Measurements from ENCODE around the gene SGMS2. TPM values are rescaled to one million over a fixed set of nuclear protein-coding genes. Genes with fewer than 3 reads are reported as not detected.

The SGMS2 gene
- total RNA-seq, 1 experiment from 2014 or later: 0.72 TPM

DNA sequence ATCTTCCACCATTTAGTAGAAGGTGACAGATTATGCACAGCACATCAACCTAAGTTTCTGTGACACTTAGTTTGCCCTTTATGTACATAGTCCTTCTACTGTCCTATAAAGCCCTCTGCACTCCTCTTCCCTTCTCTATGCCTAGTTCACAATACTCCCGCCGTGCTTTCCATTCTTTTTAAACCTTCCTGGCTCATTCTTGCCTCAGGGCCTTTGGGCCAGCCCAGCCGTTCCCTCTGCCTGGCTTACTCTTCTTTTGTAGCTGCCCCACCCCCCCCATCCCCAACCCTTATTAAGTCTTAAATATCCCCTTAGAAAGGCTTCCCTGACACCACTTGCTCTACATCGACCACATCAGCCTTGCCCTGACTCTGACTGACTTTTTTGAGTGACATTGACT lies 33.0 kb downstream of the SGMS2 start:
- H3K27me3 Mint-ChIP-seq (ENCODE audit: low read depth): no peaks in the 10 kb centered on the region
- no peak overlapping the region for H3K27ac Mint-ChIP-seq
- no peaks in the 10 kb centered on the region for H3K9me3 Mint-ChIP-seq
- ChIA-PET CTCF (interaction anchor here (1.1 kb wide), 1 partner anchor 33 kb away, joined by 3 read pairs; the partner anchor contains the start of gene SGMS2), POLR2A (no interaction called here)
- DNase-seq (ENCODE audit: low spot score): peak; percentile 12
- H3K4me3 Mint-ChIP-seq: no peak overlapping the region
- no peaks in the 10 kb centered on the region for H3K36me3 Mint-ChIP-seq
- peaks cover 27% of the 10 kb centered on the region for H3K4me1 Mint-ChIP-seq
- TF ChIP-seq ZNF138 (CRISPR knock-in tag; conservative IDR thresholded peaks at IDR 0.05) (no peak), CREM (CRISPR knock-in tag; IDR thresholded peaks at IDR 0.05) (no peak), FOXK1 (CRISPR knock-in tag; IDR thresholded peaks at IDR 0.05) (no peak), NR2C2 (CRISPR knock-in tag; IDR thresholded peaks at IDR 0.05) (no peak), ATF1 (CRISPR knock-in tag; IDR thresholded peaks at IDR 0.05) (no peak), EMX1 (CRISPR knock-in tag; IDR thresholded peaks at IDR 0.05) (no peak), TEAD4 (CRISPR knock-in tag; IDR thresholded peaks at IDR 0.05) (no peak), CREB1 (CRISPR knock-in tag; IDR thresholded peaks at IDR 0.05) (no peak), FOXP1 (CRISPR knock-in tag; IDR thresholded peaks at IDR 0.05; ENCODE audit: borderline replicate concordance) (no peak), ZNF416 (CRISPR knock-in tag; IDR thresholded peaks at IDR 0.05) (no peak), GABPB1 (CRISPR knock-in tag; IDR thresholded peaks at IDR 0.05) (no peak), JUN (CRISPR knock-in tag; IDR thresholded peaks at IDR 0.05) (no peak), ZNF396 (CRISPR knock-in tag; IDR thresholded peaks at IDR 0.05; ENCODE audit: borderline replicate concordance) (no peak), HMGA2 (CRISPR knock-in tag; IDR thresholded peaks at IDR 0.05) (no peak)
- TF ChIP-seq, protein P1, sequence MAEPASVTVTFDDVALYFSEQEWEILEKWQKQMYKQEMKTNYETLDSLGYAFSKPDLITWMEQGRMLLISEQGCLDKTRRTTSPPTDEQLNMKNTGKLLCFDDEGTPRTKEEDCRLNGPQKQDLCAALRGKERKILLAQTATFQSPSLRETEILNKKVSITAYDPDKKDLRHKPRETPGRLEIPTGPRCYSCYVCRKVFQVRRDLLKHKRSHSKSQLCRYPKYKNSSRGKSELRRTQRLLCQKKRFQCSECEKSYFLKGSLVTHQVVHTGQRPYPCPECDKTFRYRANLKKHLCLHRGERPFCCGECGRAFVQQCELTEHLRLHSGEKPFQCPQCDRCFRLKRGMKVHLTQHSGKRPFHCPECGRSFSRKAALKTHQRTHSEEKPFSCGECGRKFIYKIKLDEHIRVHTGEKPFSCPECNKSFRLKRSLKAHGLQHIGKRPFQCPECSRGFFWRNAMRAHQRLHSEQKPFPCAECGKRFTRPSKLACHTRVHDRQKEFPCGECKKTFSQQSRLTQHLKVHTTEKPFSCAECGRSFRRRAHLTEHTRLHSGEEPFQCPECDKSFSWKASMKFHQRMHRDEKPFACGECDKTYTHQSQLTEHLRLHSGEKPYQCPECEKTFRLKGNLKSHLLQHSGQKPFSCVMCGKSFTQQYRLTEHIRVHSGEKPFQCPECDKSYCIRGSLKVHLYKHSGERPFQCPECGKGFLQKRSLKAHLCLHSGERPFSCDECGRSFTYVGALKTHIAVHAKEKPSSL (CRISPR knock-in tag; conservative IDR thresholded peaks at IDR 0.05): no peak
- TF ChIP-seq, protein P2, sequence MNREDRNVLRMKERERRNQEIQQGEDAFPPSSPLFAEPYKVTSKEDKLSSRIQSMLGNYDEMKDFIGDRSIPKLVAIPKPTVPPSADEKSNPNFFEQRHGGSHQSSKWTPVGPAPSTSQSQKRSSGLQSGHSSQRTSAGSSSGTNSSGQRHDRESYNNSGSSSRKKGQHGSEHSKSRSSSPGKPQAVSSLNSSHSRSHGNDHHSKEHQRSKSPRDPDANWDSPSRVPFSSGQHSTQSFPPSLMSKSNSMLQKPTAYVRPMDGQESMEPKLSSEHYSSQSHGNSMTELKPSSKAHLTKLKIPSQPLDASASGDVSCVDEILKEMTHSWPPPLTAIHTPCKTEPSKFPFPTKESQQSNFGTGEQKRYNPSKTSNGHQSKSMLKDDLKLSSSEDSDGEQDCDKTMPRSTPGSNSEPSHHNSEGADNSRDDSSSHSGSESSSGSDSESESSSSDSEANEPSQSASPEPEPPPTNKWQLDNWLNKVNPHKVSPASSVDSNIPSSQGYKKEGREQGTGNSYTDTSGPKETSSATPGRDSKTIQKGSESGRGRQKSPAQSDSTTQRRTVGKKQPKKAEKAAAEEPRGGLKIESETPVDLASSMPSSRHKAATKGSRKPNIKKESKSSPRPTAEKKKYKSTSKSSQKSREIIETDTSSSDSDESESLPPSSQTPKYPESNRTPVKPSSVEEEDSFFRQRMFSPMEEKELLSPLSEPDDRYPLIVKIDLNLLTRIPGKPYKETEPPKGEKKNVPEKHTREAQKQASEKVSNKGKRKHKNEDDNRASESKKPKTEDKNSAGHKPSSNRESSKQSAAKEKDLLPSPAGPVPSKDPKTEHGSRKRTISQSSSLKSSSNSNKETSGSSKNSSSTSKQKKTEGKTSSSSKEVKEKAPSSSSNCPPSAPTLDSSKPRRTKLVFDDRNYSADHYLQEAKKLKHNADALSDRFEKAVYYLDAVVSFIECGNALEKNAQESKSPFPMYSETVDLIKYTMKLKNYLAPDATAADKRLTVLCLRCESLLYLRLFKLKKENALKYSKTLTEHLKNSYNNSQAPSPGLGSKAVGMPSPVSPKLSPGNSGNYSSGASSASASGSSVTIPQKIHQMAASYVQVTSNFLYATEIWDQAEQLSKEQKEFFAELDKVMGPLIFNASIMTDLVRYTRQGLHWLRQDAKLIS (CRISPR knock-in tag; IDR thresholded peaks at IDR 0.05; ENCODE audit: borderline replicate concordance): no peak
- TF ChIP-seq, protein P3, sequence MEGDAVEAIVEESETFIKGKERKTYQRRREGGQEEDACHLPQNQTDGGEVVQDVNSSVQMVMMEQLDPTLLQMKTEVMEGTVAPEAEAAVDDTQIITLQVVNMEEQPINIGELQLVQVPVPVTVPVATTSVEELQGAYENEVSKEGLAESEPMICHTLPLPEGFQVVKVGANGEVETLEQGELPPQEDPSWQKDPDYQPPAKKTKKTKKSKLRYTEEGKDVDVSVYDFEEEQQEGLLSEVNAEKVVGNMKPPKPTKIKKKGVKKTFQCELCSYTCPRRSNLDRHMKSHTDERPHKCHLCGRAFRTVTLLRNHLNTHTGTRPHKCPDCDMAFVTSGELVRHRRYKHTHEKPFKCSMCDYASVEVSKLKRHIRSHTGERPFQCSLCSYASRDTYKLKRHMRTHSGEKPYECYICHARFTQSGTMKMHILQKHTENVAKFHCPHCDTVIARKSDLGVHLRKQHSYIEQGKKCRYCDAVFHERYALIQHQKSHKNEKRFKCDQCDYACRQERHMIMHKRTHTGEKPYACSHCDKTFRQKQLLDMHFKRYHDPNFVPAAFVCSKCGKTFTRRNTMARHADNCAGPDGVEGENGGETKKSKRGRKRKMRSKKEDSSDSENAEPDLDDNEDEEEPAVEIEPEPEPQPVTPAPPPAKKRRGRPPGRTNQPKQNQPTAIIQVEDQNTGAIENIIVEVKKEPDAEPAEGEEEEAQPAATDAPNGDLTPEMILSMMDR (IDR thresholded peaks at IDR 0.05): no peak
- TF ChIP-seq, protein P4, sequence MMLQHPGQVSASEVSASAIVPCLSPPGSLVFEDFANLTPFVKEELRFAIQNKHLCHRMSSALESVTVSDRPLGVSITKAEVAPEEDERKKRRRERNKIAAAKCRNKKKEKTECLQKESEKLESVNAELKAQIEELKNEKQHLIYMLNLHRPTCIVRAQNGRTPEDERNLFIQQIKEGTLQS (CRISPR knock-in tag; conservative IDR thresholded peaks at IDR 0.05): no peak
- peak; percentile 50 for ATAC-seq

DNA sequence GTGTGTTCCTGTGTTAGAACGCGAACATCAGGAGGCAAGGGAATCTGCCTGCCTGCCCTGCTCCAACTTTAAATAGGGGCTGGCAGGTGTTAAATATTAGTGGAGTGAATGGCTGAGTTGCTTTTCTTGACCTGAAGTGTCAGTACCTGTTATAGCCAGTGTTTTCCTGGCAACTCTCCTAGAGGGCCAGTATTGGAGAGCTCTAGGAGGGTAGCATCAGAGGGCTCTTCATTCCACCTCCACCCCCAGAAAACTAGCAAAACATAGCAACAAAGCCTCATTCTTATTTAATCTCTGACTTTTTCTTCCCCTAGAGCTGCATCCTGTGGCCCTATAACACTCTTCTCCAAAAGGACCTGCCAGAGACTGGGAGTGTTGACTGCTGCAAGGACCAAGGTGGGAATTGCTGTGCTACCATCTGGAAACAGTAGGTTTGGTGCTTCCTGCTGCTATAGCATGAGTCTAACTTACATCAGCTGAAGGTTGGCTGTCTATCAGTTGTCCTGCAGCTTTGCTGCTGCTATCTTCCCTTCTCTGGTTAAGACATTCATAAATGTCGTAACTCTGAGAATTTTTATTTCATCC lies 33.5 kb downstream of the SGMS2 start:
- Mint-ChIP-seq H3K27me3 (ENCODE audit: low read depth) (no peaks in the 10 kb centered on the region), H3K4me1 (peaks cover 31% of the 10 kb centered on the region), H3K9me3 (no peaks in the 10 kb centered on the region), H3K27ac (no peak overlapping the region), H3K4me3 (no peak overlapping the region), H3K36me3 (no peaks in the 10 kb centered on the region)
- DNase-seq (ENCODE audit: low spot score) (no peak), ATAC-seq (peak; percentile 70)
- ChIA-PET POLR2A (no interaction called here), CTCF (interaction anchor here (1.1 kb wide), 1 partner anchor 33 kb away, joined by 3 read pairs; the partner anchor contains the start of gene SGMS2)
- TF ChIP-seq, protein P5, sequence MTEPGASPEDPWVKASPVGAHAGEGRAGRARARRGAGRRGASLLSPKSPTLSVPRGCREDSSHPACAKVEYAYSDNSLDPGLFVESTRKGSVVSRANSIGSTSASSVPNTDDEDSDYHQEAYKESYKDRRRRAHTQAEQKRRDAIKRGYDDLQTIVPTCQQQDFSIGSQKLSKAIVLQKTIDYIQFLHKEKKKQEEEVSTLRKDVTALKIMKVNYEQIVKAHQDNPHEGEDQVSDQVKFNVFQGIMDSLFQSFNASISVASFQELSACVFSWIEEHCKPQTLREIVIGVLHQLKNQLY (CRISPR knock-in tag; IDR thresholded peaks at IDR 0.05): no peak
- TF ChIP-seq, protein P6, sequence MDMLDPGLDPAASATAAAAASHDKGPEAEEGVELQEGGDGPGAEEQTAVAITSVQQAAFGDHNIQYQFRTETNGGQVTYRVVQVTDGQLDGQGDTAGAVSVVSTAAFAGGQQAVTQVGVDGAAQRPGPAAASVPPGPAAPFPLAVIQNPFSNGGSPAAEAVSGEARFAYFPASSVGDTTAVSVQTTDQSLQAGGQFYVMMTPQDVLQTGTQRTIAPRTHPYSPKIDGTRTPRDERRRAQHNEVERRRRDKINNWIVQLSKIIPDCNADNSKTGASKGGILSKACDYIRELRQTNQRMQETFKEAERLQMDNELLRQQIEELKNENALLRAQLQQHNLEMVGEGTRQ (CRISPR knock-in tag; IDR thresholded peaks at IDR 0.05): no peak
- TF ChIP-seq NFE2L1 (CRISPR knock-in tag; IDR thresholded peaks at IDR 0.05): no peak
- TF ChIP-seq NR1H2 (CRISPR knock-in tag; IDR thresholded peaks at IDR 0.05): no peak
- TF ChIP-seq, protein P7, sequence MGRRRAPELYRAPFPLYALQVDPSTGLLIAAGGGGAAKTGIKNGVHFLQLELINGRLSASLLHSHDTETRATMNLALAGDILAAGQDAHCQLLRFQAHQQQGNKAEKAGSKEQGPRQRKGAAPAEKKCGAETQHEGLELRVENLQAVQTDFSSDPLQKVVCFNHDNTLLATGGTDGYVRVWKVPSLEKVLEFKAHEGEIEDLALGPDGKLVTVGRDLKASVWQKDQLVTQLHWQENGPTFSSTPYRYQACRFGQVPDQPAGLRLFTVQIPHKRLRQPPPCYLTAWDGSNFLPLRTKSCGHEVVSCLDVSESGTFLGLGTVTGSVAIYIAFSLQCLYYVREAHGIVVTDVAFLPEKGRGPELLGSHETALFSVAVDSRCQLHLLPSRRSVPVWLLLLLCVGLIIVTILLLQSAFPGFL (CRISPR knock-in tag; IDR thresholded peaks at IDR 0.05; ENCODE audit: borderline replicate concordance): no peak
- TF ChIP-seq ZNF317 (CRISPR knock-in tag; IDR thresholded peaks at IDR 0.05; ENCODE audit: borderline replicate concordance, low read depth): no peak
- TF ChIP-seq ZBTB21 (CRISPR knock-in tag; IDR thresholded peaks at IDR 0.05; ENCODE audit: borderline replicate concordance): no peak
